ENCODE results near the gene ENOX2.

ENOX2 gene

GRCh38 chrX:130694983-130695382, 208.0 kb downstream of the ENOX2 start:
- H3F3A ChIP-seq (ENCODE audit: control insufficient read depth, insufficient read depth), result no peaks in the 10 kb centered on the region
- TF ChIP-seq CTCF (IDR thresholded peaks at IDR 0.05; ENCODE audit: low read depth, low read length, poor library complexity, severe bottlenecking), result no peak
- TF ChIP-seq EZH2phosphoT487 (IDR thresholded peaks at IDR 0.05; ENCODE audit: borderline replicate concordance, low read length), result no peak
- H3K36me3 ChIP-seq (ENCODE audit: control insufficient read depth, low read length), result no peaks in the 10 kb centered on the region
- H3K4me1 ChIP-seq (ENCODE audit: control insufficient read depth, low read length), result peaks cover 17% of the 10 kb centered on the region
- no peak overlapping the region for H3K4me2 ChIP-seq (ENCODE audit: low read length)
- no peak overlapping the region for H3K4me3 ChIP-seq (ENCODE audit: low read length)
- H3K79me2 ChIP-seq (ENCODE audit: control insufficient read depth, low read length), result no peaks in the 10 kb centered on the region
- H4K20me1 ChIP-seq (ENCODE audit: control insufficient read depth, insufficient read depth, low read depth, low read length), result no peaks in the 10 kb centered on the region
- H3K27me3 ChIP-seq (ENCODE audit: control insufficient read depth, low read length), result no peaks in the 10 kb centered on the region
- no peaks in the 10 kb centered on the region for H3K9me2 ChIP-seq (replicated peaks; ENCODE audit: control insufficient read depth, low read length)
- H3K9me3 ChIP-seq (ENCODE audit: control insufficient read depth, insufficient read depth, low read length), result no peaks in the 10 kb centered on the region
- no peak overlapping the region for H3K27ac ChIP-seq (ENCODE audit: low read depth, low read length)

- H3K9me3 ChIP-seq (ENCODE audit: control insufficient read depth, insufficient read depth, low read length), result no peaks in the 10 kb centered on the region
- peaks cover 9% of the 10 kb centered on the region for H3K4me1 ChIP-seq (ENCODE audit: control insufficient read depth, low read length)
- TF ChIP-seq EZH2phosphoT487 (IDR thresholded peaks at IDR 0.05; ENCODE audit: borderline replicate concordance, low read length) (no peak), CTCF (IDR thresholded peaks at IDR 0.05; ENCODE audit: low read depth, low read length, poor library complexity, severe bottlenecking) (no peak)
- no peaks in the 10 kb centered on the region for H3F3A ChIP-seq (ENCODE audit: control insufficient read depth, insufficient read depth)
- no peak overlapping the region for H3K4me2 ChIP-seq (ENCODE audit: low read length)
- H3K4me3 ChIP-seq (ENCODE audit: low read length), result no peak overlapping the region
- H3K27me3 ChIP-seq (ENCODE audit: control insufficient read depth, low read length), result no peaks in the 10 kb centered on the region
- no peaks in the 10 kb centered on the region for H3K36me3 ChIP-seq (ENCODE audit: control insufficient read depth, low read length)
- no peaks in the 10 kb centered on the region for H3K79me2 ChIP-seq (ENCODE audit: control insufficient read depth, low read length)
- H3K9me2 ChIP-seq (replicated peaks; ENCODE audit: control insufficient read depth, low read length), result no peaks in the 10 kb centered on the region
- no peaks in the 10 kb centered on the region for H4K20me1 ChIP-seq (ENCODE audit: control insufficient read depth, insufficient read depth, low read depth, low read length)
- no peak overlapping the region for H3K27ac ChIP-seq (ENCODE audit: low read depth, low read length)
These were observed 211.4 kb downstream of the ENOX2 start for GRCh38 chrX:130691576-130691975.

GRCh38 chrX:130688360-130688759, 214.6 kb downstream of the ENOX2 start:
- no peak overlapping the region for H3K4me2 ChIP-seq (ENCODE audit: low read length)
- no peaks in the 10 kb centered on the region for H3K9me3 ChIP-seq (ENCODE audit: control insufficient read depth, insufficient read depth, low read length)
- no peak for TF ChIP-seq CTCF (IDR thresholded peaks at IDR 0.05; ENCODE audit: low read depth, low read length, poor library complexity, severe bottlenecking)
- H4K20me1 ChIP-seq (ENCODE audit: control insufficient read depth, insufficient read depth, low read depth, low read length), result no peaks in the 10 kb centered on the region
- no peaks in the 10 kb centered on the region for H3K36me3 ChIP-seq (ENCODE audit: control insufficient read depth, low read length)
- H3K4me3 ChIP-seq (ENCODE audit: low read length), result no peak overlapping the region
- H3K9me2 ChIP-seq (replicated peaks; ENCODE audit: control insufficient read depth, low read length), result no peaks in the 10 kb centered on the region
- no peaks in the 10 kb centered on the region for H3K79me2 ChIP-seq (ENCODE audit: control insufficient read depth, low read length)
- no peak overlapping the region for H3K27ac ChIP-seq (ENCODE audit: low read depth, low read length)
- no peaks in the 10 kb centered on the region for H3K27me3 ChIP-seq (ENCODE audit: control insufficient read depth, low read length)
- no peaks in the 10 kb centered on the region for H3F3A ChIP-seq (ENCODE audit: control insufficient read depth, insufficient read depth)
- no peaks in the 10 kb centered on the region for H3K4me1 ChIP-seq (ENCODE audit: control insufficient read depth, low read length)

- no peak overlapping the region for H3K4me2 ChIP-seq (ENCODE audit: low read length)
- H3K27ac ChIP-seq (ENCODE audit: low read depth, low read length), result no peak overlapping the region
- no peak for TF ChIP-seq CTCF (IDR thresholded peaks at IDR 0.05; ENCODE audit: low read depth, low read length, poor library complexity, severe bottlenecking)
- no peak for TF ChIP-seq EZH2phosphoT487 (IDR thresholded peaks at IDR 0.05; ENCODE audit: borderline replicate concordance, low read length)
- H4K20me1 ChIP-seq (ENCODE audit: control insufficient read depth, insufficient read depth, low read depth, low read length), result no peaks in the 10 kb centered on the region
- H3K4me1 ChIP-seq (ENCODE audit: control insufficient read depth, low read length), result no peaks in the 10 kb centered on the region
- no peaks in the 10 kb centered on the region for H3K79me2 ChIP-seq (ENCODE audit: control insufficient read depth, low read length)
- no peaks in the 10 kb centered on the region for H3K9me2 ChIP-seq (replicated peaks; ENCODE audit: control insufficient read depth, low read length)
- H3K9me3 ChIP-seq (ENCODE audit: control insufficient read depth, insufficient read depth, low read length), result no peaks in the 10 kb centered on the region
- H3K27me3 ChIP-seq (ENCODE audit: control insufficient read depth, low read length), result no peaks in the 10 kb centered on the region
- no peak overlapping the region for H3K4me3 ChIP-seq (ENCODE audit: low read length)
- H3F3A ChIP-seq (ENCODE audit: control insufficient read depth, insufficient read depth), result no peaks in the 10 kb centered on the region
- no peaks in the 10 kb centered on the region for H3K36me3 ChIP-seq (ENCODE audit: control insufficient read depth, low read length)
These were observed 220.0 kb downstream of the ENOX2 start for GRCh38 chrX:130682990-130683389.
